Common myeloid progenitor, CD34-positive (primary cell): Measurements from ENCODE around the gene PCDH15.

Experiments used
- CTCF ChIA-PET: fragments of 350-600 bp; sonication (Branson Sonifier 250); formaldehyde crosslinking; loops from one replicate; lab custom pipeline; 2021; ENCODE audit warnings: antibody characterized with exemption; lab: Charles Lee
- POLR2A ChIA-PET: fragments of 350-600 bp; sonication (Branson Sonifier 250); formaldehyde crosslinking; loops from one replicate; lab custom pipeline; 2021; ENCODE audit warnings: antibody characterized with exemption; lab: Charles Lee
- DNase-seq, 3 donors: peaks; one replicate each; pipeline versions ENCODE4 v3.0.0 to v3.0.0-alpha.2; 2013
- H3K27ac ChIP-seq, 2 experiments: 1 replicate in 1 of 2; 2 replicates in 1 of 2; pipeline ENCODE4 v1.7.0; 2013; ENCODE audit warnings: inconsistent platforms in 2 of 2, low read length in 2 of 2, mild to moderate bottlenecking in 2 of 2, low read depth in 1 of 2, moderate library complexity in 1 of 2; ENCODE audit not compliant: severe bottlenecking in 2 of 2, insufficient read depth in 1 of 2, poor library complexity in 1 of 2
- H3K27me3 ChIP-seq, 5 experiments: replicated peaks in 2 of 5; 1 replicate in 3 of 5; 2 replicates in 2 of 5; pipeline versions ENCODE4 v1.6.1 to v1.7.0; 2013; ENCODE audit warnings: low read length in 4 of 5, mild to moderate bottlenecking in 2 of 5, moderate library complexity in 2 of 5, inconsistent platforms in 1 of 5; ENCODE audit not compliant: insufficient read depth in 5 of 5, control insufficient read depth in 4 of 5
- H3K36me3 ChIP-seq, 4 experiments: 1 replicate in 2 of 4; 2 replicates in 2 of 4; pipeline versions ENCODE4 v1.6.1 to v1.7.0; 2013; ENCODE audit warnings: low read length in 3 of 4, control low read depth in 1 of 4, mild to moderate bottlenecking in 1 of 4; ENCODE audit not compliant: control insufficient read depth in 4 of 4, insufficient read depth in 4 of 4
- H3K4me1 ChIP-seq, 4 experiments: 1 replicate in 3 of 4; 2 replicates in 1 of 4; pipeline versions ENCODE4 v1.6.1 to v1.7.1; 2013; ENCODE audit warnings: low read length in 3 of 4, mild to moderate bottlenecking in 3 of 4, control low read depth in 1 of 4, inconsistent platforms in 1 of 4, moderate library complexity in 1 of 4; ENCODE audit not compliant: control insufficient read depth in 4 of 4, insufficient read depth in 4 of 4; ENCODE audit errors: control extremely low read depth in 1 of 4
- H3K4me3 ChIP-seq, 7 experiments: 1 replicate in 4 of 7; 2 replicates in 3 of 7; pipeline versions ENCODE4 v1.5.1 to v1.7.0; 2013; ENCODE audit warnings: mild to moderate bottlenecking in 7 of 7, low read length in 6 of 7, moderate library complexity in 6 of 7, inconsistent platforms in 2 of 7, low read depth in 2 of 7, control low read depth in 1 of 7; ENCODE audit not compliant: insufficient read depth in 4 of 7, control insufficient read depth in 1 of 7; ENCODE audit errors: extremely low read depth in 1 of 7
- H3K9me3 ChIP-seq, 5 experiments: 1 replicate in 4 of 5; 2 replicates in 1 of 5; pipeline versions ENCODE4 v1.6.1 to v1.7.1; 2013; ENCODE audit warnings: low read length in 4 of 5, mild to moderate bottlenecking in 2 of 5, inconsistent platforms in 1 of 5, low read depth in 1 of 5, moderate library complexity in 1 of 5; ENCODE audit not compliant: control insufficient read depth in 4 of 5, insufficient read depth in 2 of 5; ENCODE audit errors: control extremely low read depth in 1 of 5
- WGBS: methylation state at CpG from one replicate; pipeline ENCODE4 v1.1.5; 2013; ENCODE audit not compliant: insufficient coverage; 5-methylcytosine and 5-hydroxymethylcytosine counted together

The PCDH15 gene

GRCh38 chr10:53893061-53893460 is 908.0 kb downstream of the PCDH15 start:
- no peak for DNase-seq
- no peak overlapping the region for H3K4me3 ChIP-seq
- WGBS = no CpG with 5 or more reads among the region's 1 CpG
- H3K36me3 ChIP-seq = no peaks in the 10 kb centered on the region
- no peaks in the 10 kb centered on the region for H3K9me3 ChIP-seq
- ChIA-PET POLR2A (no interaction called here), CTCF (no interaction called here)
- no peaks in the 10 kb centered on the region for H3K27me3 ChIP-seq
- H3K4me1 ChIP-seq = no peaks in the 10 kb centered on the region
- no peak overlapping the region for H3K27ac ChIP-seq

- H3K36me3 ChIP-seq = no peaks in the 10 kb centered on the region
- ChIA-PET POLR2A (no interaction called here), CTCF (no interaction called here)
- no peak overlapping the region for H3K4me3 ChIP-seq
- H3K27ac ChIP-seq = no peak overlapping the region
- peaks cover 0 to 3% (median 0%) of the 10 kb centered on the region in 4 experiments for H3K4me1 ChIP-seq
- DNase-seq = peak in 1 of 3 donors; percentile 4
- 36% methylated on average over 2 of the region's 9 CpGs for WGBS
- no peaks in the 10 kb centered on the region for H3K27me3 ChIP-seq
- H3K9me3 ChIP-seq = no peaks in the 10 kb centered on the region
Observed at GRCh38 chr10:53886325-53887300, 914.4 kb downstream of the PCDH15 start.

GRCh38 chr10:53864846-53865245 is 936.2 kb downstream of the PCDH15 start:
- Histone ChIP-seq H3K4me1 (no peaks in the 10 kb centered on the region), H3K9me3 (no peaks in the 10 kb centered on the region), H3K27ac (no peak overlapping the region), H3K27me3 (no peaks in the 10 kb centered on the region), H3K36me3 (no peaks in the 10 kb centered on the region), H3K4me3 (no peak overlapping the region)
- ChIA-PET CTCF (interaction anchor here (0.5 to 1.7 kb wide), 2 partner anchors 11 to 1052 kb away, joined by 3 to 4 read pairs; no protein-coding TSS in a partner anchor), POLR2A (no interaction called here)
- DNase-seq = no peak
- 60% methylated on average over 1 of the region's 4 CpGs for WGBS

GRCh38 chr10:53852450-53853175 is 948.4 kb downstream of the PCDH15 start:
- DNase-seq = no peak
- CTCF ChIA-PET = no interaction called here
- H3K4me1 ChIP-seq = no peaks in the 10 kb centered on the region
- no peak overlapping the region for H3K4me3 ChIP-seq
- no peaks in the 10 kb centered on the region for H3K36me3 ChIP-seq
- no peaks in the 10 kb centered on the region for H3K9me3 ChIP-seq
- no peak overlapping the region for H3K27ac ChIP-seq
- H3K27me3 ChIP-seq = no peaks in the 10 kb centered on the region
- POLR2A ChIA-PET = no interaction called here
- WGBS = 100% methylated on average over 1 of the region's 4 CpGs

- Histone ChIP-seq H3K36me3 (no peaks in the 10 kb centered on the region), H3K4me1 (peaks cover 0 to 9% (median 1%) of the 10 kb centered on the region in 4 experiments), H3K9me3 (no peaks in the 10 kb centered on the region), H3K27ac (no peak overlapping the region), H3K4me3 (no peak overlapping the region), H3K27me3 (no peaks in the 10 kb centered on the region)
- POLR2A ChIA-PET = no interaction called here
- DNase-seq = peak; percentile 1 to 17 (median 13)
- WGBS = no CpG with 5 or more reads among the region's 2 CpGs
- CTCF ChIA-PET = interaction anchor here (1.3 kb wide), 2 partner anchors 9 kb away, joined by 3 to 4 read pairs; no protein-coding TSS in a partner anchor
Observed at GRCh38 chr10:53846809-53847208, 954.2 kb downstream of the PCDH15 start.

GRCh38 chr10:53843736-53844362 is 957.2 kb downstream of the PCDH15 start:
- 0% methylated on average over 1 of the region's 1 CpG for WGBS

More at GRCh38 chr10:53843736-53844362, 957.2 kb downstream of the PCDH15 start:
- Histone ChIP-seq H3K4me3 (no peak overlapping the region), H3K36me3 (no peaks in the 10 kb centered on the region), H3K27ac (no peak overlapping the region), H3K27me3 (no peaks in the 10 kb centered on the region), H3K9me3 (no peaks in the 10 kb centered on the region), H3K4me1 (peaks cover 0 to 9% (median 1%) of the 10 kb centered on the region in 4 experiments)
- ChIA-PET CTCF (no interaction called here), POLR2A (no interaction called here)
- peak in 2 of 3 donors; percentile 10 to 22 for DNase-seq
